CD4-positive, alpha-beta memory T cell (primary cell): ENCODE measurements around the gene GGTLC2. TPM values are rescaled to one million over a fixed set of nuclear protein-coding genes. Genes with fewer than 3 reads are reported as not detected.

Experiments used
- CTCF ChIA-PET: fragments of 350-600 bp; sonication (Branson Sonifier 250); formaldehyde crosslinking; loops from one replicate; lab custom pipeline; 2021; ENCODE audit warnings: inconsistent platforms; ENCODE audit not compliant: partially characterized antibody; lab: Charles Lee
- POLR2A ChIA-PET: fragments of 350-600 bp; sonication (Branson Sonifier 250); formaldehyde crosslinking; loops from one replicate; lab custom pipeline; 2021; ENCODE audit not compliant: partially characterized antibody; lab: Charles Lee
- DNase-seq, 5 donors: peaks; one replicate each; pipeline versions ENCODE4 v3.0.0 to v3.0.0-alpha.2; 2020 to 2022; ENCODE audit warnings: mixed read lengths in 1 of 5
- H3K27ac ChIP-seq: one replicate; pipeline ENCODE4 v1.7.0; 2013; ENCODE audit warnings: low read depth, low read length
- H3K27me3 ChIP-seq: 2 replicates; pipeline ENCODE4 v1.7.0; 2013; ENCODE audit warnings: mild to moderate bottlenecking, low read length, moderate library complexity; ENCODE audit not compliant: insufficient read depth
- H3K36me3 ChIP-seq: 2 replicates; pipeline ENCODE4 v1.7.0; 2013; ENCODE audit warnings: mild to moderate bottlenecking, low read length, moderate library complexity; ENCODE audit not compliant: insufficient read depth
- H3K4me1 ChIP-seq: 2 replicates; pipeline ENCODE4 v1.7.0; 2013; ENCODE audit warnings: mild to moderate bottlenecking, low read length, moderate library complexity; ENCODE audit not compliant: insufficient read depth
- H3K4me3 ChIP-seq, 2 donors: one replicate each; pipeline ENCODE4 v1.7.0; 2013; ENCODE audit warnings: low read length in 2 of 2, mild to moderate bottlenecking in 1 of 2
- H3K9me3 ChIP-seq, 2 donors: one replicate each; pipeline ENCODE4 v1.7.0; 2013; ENCODE audit warnings: low read length in 2 of 2, control low read depth in 1 of 2; ENCODE audit not compliant: control insufficient read depth in 1 of 2
- H3K27ac Mint-ChIP-seq, 7 donors: one replicate each; pipeline ENCODE4 v1.8.0; 2020 to 2021; ENCODE audit warnings: mixed read lengths in 7 of 7, mild to moderate bottlenecking in 6 of 7, inconsistent platforms in 3 of 7, moderate library complexity in 3 of 7
- H3K27me3 Mint-ChIP-seq, 2 donors: one replicate each; pipeline ENCODE4 v1.8.0; 2020 to 2021; ENCODE audit warnings: mixed read lengths in 2 of 2
- H3K36me3 Mint-ChIP-seq, 2 donors: one replicate each; pipeline ENCODE4 v1.8.0; 2020 to 2021; ENCODE audit warnings: mixed read lengths in 2 of 2, inconsistent platforms in 1 of 2, mild to moderate bottlenecking in 1 of 2
- H3K4me1 Mint-ChIP-seq, 4 donors: one replicate each; pipeline ENCODE4 v1.8.0; 2020 to 2021; ENCODE audit warnings: mixed read lengths in 4 of 4, mild to moderate bottlenecking in 1 of 4
- H3K4me3 Mint-ChIP-seq, 8 donors: one replicate each; pipeline ENCODE4 v1.8.0; 2020 to 2021; ENCODE audit warnings: mixed read lengths in 8 of 8, mild to moderate bottlenecking in 7 of 8, moderate library complexity in 6 of 8, inconsistent platforms in 3 of 8
- H3K9me3 Mint-ChIP-seq, 8 donors: one replicate each; pipeline ENCODE4 v1.8.0; 2020 to 2021; ENCODE audit warnings: mixed read lengths in 8 of 8, mild to moderate bottlenecking in 5 of 8, inconsistent platforms in 3 of 8, moderate library complexity in 1 of 8
- intact Hi-C: fragments of 100-400 bp; cut with micrococcal nuclease; formaldehyde crosslinking; loops from one replicate; pipeline ENCODE4 v1.15.1; 2023
- polyA plus RNA-seq, 2 donors: library from polyadenylated mRNA; unstranded; fragments of 300-500 nt; fragmentation: Illumina TruSeq; gene quantifications; one replicate each; pipeline ENCODE4 v1.2.3, GENCODE V29; 2021
- total RNA-seq, 2 experiments: library from RNA; stranded (reverse); gene quantifications; one replicate each; pipeline ENCODE4 v1.2.3, GENCODE V29; 2021

Gene GGTLC2
- total and polyA plus RNA-seq, 4 experiments from 2014 or later = not detected

DNA sequence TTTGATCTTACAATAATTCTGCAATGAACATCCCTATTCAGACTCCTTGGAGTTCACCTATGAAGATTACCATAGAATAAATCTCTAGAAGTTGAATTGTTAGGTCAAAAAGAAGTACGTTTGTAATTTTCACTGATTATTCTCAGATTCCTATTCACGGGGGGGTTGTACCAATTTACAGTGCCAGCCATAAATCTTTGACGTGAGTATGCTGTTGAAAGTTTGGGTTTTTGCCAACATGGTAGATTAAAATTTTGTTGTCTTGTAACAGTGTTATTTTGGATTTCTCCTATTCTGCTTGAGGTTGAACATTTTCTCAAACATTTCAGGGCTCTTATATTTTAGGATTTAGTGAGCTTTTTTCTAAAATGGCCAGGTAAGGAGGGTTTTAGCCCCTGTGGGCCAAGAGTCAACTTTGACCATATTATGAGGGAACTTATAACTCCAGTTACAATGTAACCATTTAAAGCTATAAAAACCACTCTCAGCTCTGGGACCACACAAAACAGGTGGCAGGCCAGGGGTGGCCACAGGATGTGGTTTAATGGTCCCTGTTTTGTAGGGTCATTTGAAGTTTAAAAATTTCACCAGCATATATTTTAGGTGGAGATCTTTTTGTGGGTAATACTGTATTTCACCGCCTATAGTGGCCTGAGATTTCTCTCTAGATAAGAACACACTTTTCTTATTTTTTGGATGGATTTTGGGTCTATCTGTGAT lies 25.8 kb downstream of the GGTLC2 start:
- intact Hi-C loops = no loop called here
- H3K4me1 ChIP-seq = no peaks in the 10 kb centered on the region
- no peak overlapping the region for H3K4me3 Mint-ChIP-seq
- no peaks in the 10 kb centered on the region for H3K4me1 Mint-ChIP-seq
- CTCF ChIA-PET = interaction anchor here (1.4 kb wide), 1 partner anchor 39 kb away, joined by 5 read pairs; no protein-coding TSS in a partner anchor
- POLR2A ChIA-PET = no interaction called here
- no peak overlapping the region for H3K27ac Mint-ChIP-seq
- no peaks in the 10 kb centered on the region for H3K9me3 ChIP-seq
- H3K27me3 ChIP-seq = no peaks in the 10 kb centered on the region
- H3K4me3 ChIP-seq = no peak overlapping the region
- H3K36me3 Mint-ChIP-seq = no peaks in the 10 kb centered on the region
- H3K27me3 Mint-ChIP-seq = peaks cover 0 to 9% of the 10 kb centered on the region in 2 donors
- no peak overlapping the region for H3K27ac ChIP-seq
- H3K36me3 ChIP-seq = no peaks in the 10 kb centered on the region
- DNase-seq = no peak
- H3K9me3 Mint-ChIP-seq = no peaks in the 10 kb centered on the region

DNA sequence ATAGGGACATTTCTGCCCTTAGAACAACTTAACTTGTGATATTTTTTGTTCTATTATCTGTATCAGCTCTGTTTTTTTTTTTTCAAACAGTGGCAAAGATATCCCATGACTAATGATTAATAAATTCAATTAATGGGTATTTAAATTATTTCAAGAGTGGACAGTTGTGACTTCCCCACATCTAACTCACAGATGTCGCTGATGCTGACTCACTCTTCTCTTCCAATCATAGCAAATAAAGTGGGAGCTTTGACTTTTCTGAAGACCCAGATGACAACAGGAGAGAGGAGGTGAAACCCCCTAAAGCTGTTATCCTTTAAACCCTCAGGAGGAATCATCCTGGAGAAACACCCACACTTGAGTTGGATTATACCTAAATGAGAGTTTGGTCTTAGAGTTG lies 27.1 kb downstream of the GGTLC2 start:
- Histone ChIP-seq H3K27me3 (no peaks in the 10 kb centered on the region), H3K4me1 (no peaks in the 10 kb centered on the region), H3K4me3 (no peak overlapping the region), H3K36me3 (no peaks in the 10 kb centered on the region), H3K27ac (no peak overlapping the region), H3K9me3 (no peaks in the 10 kb centered on the region)
- intact Hi-C loops = no loop called here
- Mint-ChIP-seq H3K27me3 (peaks cover 6 to 7% of the 10 kb centered on the region in 2 donors), H3K9me3 (no peaks in the 10 kb centered on the region), H3K27ac (no peak overlapping the region), H3K36me3 (no peaks in the 10 kb centered on the region), H3K4me1 (no peaks in the 10 kb centered on the region), H3K4me3 (no peak overlapping the region)
- ChIA-PET POLR2A (no interaction called here), CTCF (interaction anchor here (0.6 to 1.2 kb wide), 2 partner anchors 18 to 75 kb away, joined by 3 read pairs; no protein-coding TSS in a partner anchor)
- DNase-seq = no peak

- no peaks in the 10 kb centered on the region for H3K4me1 ChIP-seq
- no peak for DNase-seq
- no peak overlapping the region for H3K27ac ChIP-seq
- Mint-ChIP-seq H3K4me1 (no peaks in the 10 kb centered on the region), H3K27ac (no peak overlapping the region), H3K36me3 (no peaks in the 10 kb centered on the region), H3K4me3 (no peak overlapping the region), H3K27me3 (peaks cover 10 to 13% of the 10 kb centered on the region in 2 donors), H3K9me3 (no peaks in the 10 kb centered on the region)
- no peaks in the 10 kb centered on the region for H3K36me3 ChIP-seq
- no peaks in the 10 kb centered on the region for H3K27me3 ChIP-seq
- no peaks in the 10 kb centered on the region for H3K9me3 ChIP-seq
- H3K4me3 ChIP-seq = no peak overlapping the region
- ChIA-PET CTCF (no interaction called here), POLR2A (no interaction called here)
- intact Hi-C loops = no loop called here
These were observed 28.7 kb downstream of the GGTLC2 start for GRCh38 chr22:22673099-22673498.

GRCh38 chr22:22673628-22674027 lies 29.2 kb downstream of the GGTLC2 start:
- H3K27ac Mint-ChIP-seq = no peak overlapping the region
- Histone ChIP-seq H3K36me3 (no peaks in the 10 kb centered on the region), H3K4me3 (no peak overlapping the region), H3K27ac (no peak overlapping the region), H3K4me1 (no peaks in the 10 kb centered on the region), H3K27me3 (no peaks in the 10 kb centered on the region), H3K9me3 (no peaks in the 10 kb centered on the region)
- no peak overlapping the region for H3K4me3 Mint-ChIP-seq
- H3K36me3 Mint-ChIP-seq = no peaks in the 10 kb centered on the region
- ChIA-PET CTCF (no interaction called here), POLR2A (no interaction called here)
- H3K27me3 Mint-ChIP-seq = peaks cover 10 to 13% of the 10 kb centered on the region in 2 donors
- no peaks in the 10 kb centered on the region for H3K9me3 Mint-ChIP-seq
- intact Hi-C loops = no loop called here
- H3K4me1 Mint-ChIP-seq = no peaks in the 10 kb centered on the region
- DNase-seq = no peak

GRCh38 chr22:22674467-22674866 lies 30.1 kb downstream of the GGTLC2 start:
- no peak overlapping the region for H3K4me3 ChIP-seq
- H3K27me3 Mint-ChIP-seq = peaks cover 10 to 13% of the 10 kb centered on the region in 2 donors
- H3K9me3 Mint-ChIP-seq = no peaks in the 10 kb centered on the region
- no peak for DNase-seq
- ChIA-PET POLR2A (no interaction called here), CTCF (no interaction called here)
- no peaks in the 10 kb centered on the region for H3K36me3 Mint-ChIP-seq
- intact Hi-C loops = no loop called here
- no peak overlapping the region for H3K4me3 Mint-ChIP-seq
- H3K27me3 ChIP-seq = no peaks in the 10 kb centered on the region
- no peaks in the 10 kb centered on the region for H3K4me1 ChIP-seq
- no peak overlapping the region for H3K27ac Mint-ChIP-seq
- no peaks in the 10 kb centered on the region for H3K4me1 Mint-ChIP-seq
- H3K36me3 ChIP-seq = no peaks in the 10 kb centered on the region
- H3K9me3 ChIP-seq = no peaks in the 10 kb centered on the region
- H3K27ac ChIP-seq = no peak overlapping the region

DNA sequence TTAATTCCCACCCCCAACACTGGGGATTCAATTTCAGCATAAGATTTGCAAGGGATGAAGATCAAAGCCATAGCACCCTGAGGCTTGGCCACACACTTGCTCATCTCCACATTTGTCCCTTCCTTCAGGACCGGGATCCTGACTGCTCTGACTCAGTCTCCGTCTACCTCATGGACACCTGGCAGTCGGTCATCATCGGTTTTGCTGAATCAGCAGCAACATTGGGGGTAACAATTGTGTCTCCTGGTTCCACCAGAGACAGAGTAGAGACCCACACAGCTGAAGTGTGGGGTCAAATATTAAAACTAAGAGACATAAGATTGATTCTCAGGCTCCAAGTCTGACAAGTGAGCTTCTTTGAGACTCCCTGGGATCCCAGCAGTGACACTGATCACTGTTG lies 34.6 kb downstream of the GGTLC2 start:
- Histone ChIP-seq H3K9me3 (no peaks in the 10 kb centered on the region), H3K4me1 (no peaks in the 10 kb centered on the region), H3K36me3 (no peaks in the 10 kb centered on the region), H3K27me3 (no peaks in the 10 kb centered on the region), H3K27ac (no peak overlapping the region), H3K4me3 (no peak overlapping the region)
- Mint-ChIP-seq H3K9me3 (no peaks in the 10 kb centered on the region), H3K4me1 (no peaks in the 10 kb centered on the region), H3K27me3 (peaks cover 7 to 13% of the 10 kb centered on the region in 2 donors), H3K4me3 (no peak overlapping the region), H3K27ac (no peak overlapping the region), H3K36me3 (no peaks in the 10 kb centered on the region)
- intact Hi-C loops = no loop called here
- CTCF ChIA-PET = no interaction called here
- POLR2A ChIA-PET = no interaction called here
- no peak for DNase-seq

- H3K4me3 Mint-ChIP-seq = no peak overlapping the region
- Histone ChIP-seq H3K9me3 (no peaks in the 10 kb centered on the region), H3K27me3 (no peaks in the 10 kb centered on the region), H3K4me1 (no peaks in the 10 kb centered on the region), H3K36me3 (no peaks in the 10 kb centered on the region), H3K27ac (no peak overlapping the region), H3K4me3 (no peak overlapping the region)
- H3K27ac Mint-ChIP-seq = no peak overlapping the region
- intact Hi-C loops = no loop called here
- H3K4me1 Mint-ChIP-seq = no peaks in the 10 kb centered on the region
- no peak for DNase-seq
- CTCF ChIA-PET = interaction anchor here (1.5 kb wide), 1 partner anchor 262 kb away, joined by 3 read pairs; no protein-coding TSS in a partner anchor
- no peaks in the 10 kb centered on the region for H3K9me3 Mint-ChIP-seq
- no peaks in the 10 kb centered on the region for H3K36me3 Mint-ChIP-seq
- POLR2A ChIA-PET = no interaction called here
- peaks cover 3 to 11% of the 10 kb centered on the region in 2 donors for H3K27me3 Mint-ChIP-seq
These were observed 36.0 kb downstream of the GGTLC2 start for GRCh38 chr22:22680396-22680795.
